IMR-90 (cell line): ENCODE measurements around the gene ABCC8. TPM values are rescaled to one million over a fixed set of nuclear protein-coding genes. Genes with fewer than 3 reads are reported as not detected.

Experiments used
- ATAC-seq: fragments of 200-7000 bp; cut with Tn5 transposase; 2 replicates; pipeline ENCODE4 v1.9.1; 2020; ENCODE audit warnings: low read depth, mild to moderate bottlenecking, moderate library complexity
- BruUV-seq: library from RNA; stranded (reverse); fragments of 400-500 nt; replicated peaks from 2 replicates; lab custom pipeline; 2021; lab: Mats Ljungman, UMichigan
- CTCF ChIA-PET: fragments of 300-600 bp; formaldehyde crosslinking; extraction: SDS; loops from one replicate; lab custom pipeline; 2021; ENCODE audit warnings: antibody characterized with exemption; lab: Yijun Ruan, JAX
- POLR2A ChIA-PET: fragments of 300-600 bp; sonication (Branson Sonifier 250); formaldehyde crosslinking; loops from one replicate; lab custom pipeline; 2022; ENCODE audit warnings: antibody characterized with exemption; ENCODE audit not compliant: unreplicated experiment; lab: Charles Lee
- DNase-seq: peaks from one replicate; pipeline ENCODE4 v3.0.0; 2013
- H2AFZ ChIP-seq: replicated peaks from 2 replicates; pipeline ENCODE3; 2013; ENCODE audit warnings: low read length, mild to moderate bottlenecking; ENCODE audit not compliant: poor library complexity
- H2AK5ac ChIP-seq: 2 replicates; pipeline ENCODE4 v1.6.1; 2013; ENCODE audit warnings: low read depth, low read length, inconsistent platforms
- H2AK9ac ChIP-seq: replicated peaks from 2 replicates; pipeline ENCODE3; 2013; ENCODE audit warnings: mild to moderate bottlenecking, low read depth, low read length, moderate library complexity; ENCODE audit not compliant: poor library complexity
- H2BK120ac ChIP-seq: 2 replicates; pipeline ENCODE4 v1.6.1; 2013; ENCODE audit warnings: low read depth, low read length, inconsistent platforms
- H2BK15ac ChIP-seq: 3 replicates; pipeline ENCODE4 v1.6.1; 2013; ENCODE audit warnings: low read depth, low read length, inconsistent platforms
- H2BK20ac ChIP-seq: 2 replicates; pipeline ENCODE4 v1.6.1; 2013; ENCODE audit warnings: low read depth, mild to moderate bottlenecking, inconsistent platforms, low read length, moderate library complexity
- H2BK5ac ChIP-seq: 2 replicates; pipeline ENCODE4 v1.6.1; 2013; ENCODE audit warnings: mild to moderate bottlenecking, low read depth, low read length, inconsistent platforms; ENCODE audit not compliant: poor library complexity, severe bottlenecking
- H3K14ac ChIP-seq: replicated peaks from 2 replicates; pipeline ENCODE4 v1.6.1; 2013; ENCODE audit warnings: low read depth, low read length, inconsistent platforms
- H3K18ac ChIP-seq: 2 replicates; pipeline ENCODE4 v1.6.1; 2013; ENCODE audit warnings: low read depth, low read length, control low read depth
- H3K23ac ChIP-seq: 2 replicates; pipeline ENCODE4 v1.6.1; 2013; ENCODE audit warnings: low read depth, low read length, inconsistent platforms
- H3K27ac ChIP-seq: 2 replicates; pipeline ENCODE4 v1.5.1; 2013; ENCODE audit warnings: mild to moderate bottlenecking, control low read depth, low read length; ENCODE audit not compliant: insufficient read depth
- H3K27me3 ChIP-seq: 2 replicates; pipeline ENCODE4 v1.6.1; 2013; ENCODE audit warnings: low read length; ENCODE audit not compliant: control insufficient read depth, insufficient read depth
- H3K36me3 ChIP-seq: 2 replicates; pipeline ENCODE4 v1.6.1; 2013; ENCODE audit warnings: low read length, mixed read lengths; ENCODE audit not compliant: control insufficient read depth, insufficient read depth
- H3K4ac ChIP-seq: 2 replicates; pipeline ENCODE4 v1.6.1; 2013; ENCODE audit warnings: low read depth, low read length, inconsistent platforms
- H3K4me1 ChIP-seq: 2 replicates; pipeline ENCODE4 v1.6.1; 2013; ENCODE audit warnings: low read length, mixed read lengths; ENCODE audit not compliant: control insufficient read depth, insufficient read depth
- H3K4me2 ChIP-seq: 2 replicates; pipeline ENCODE4 v1.6.1; 2013; ENCODE audit warnings: low read depth, mild to moderate bottlenecking, control low read depth, low read length, moderate library complexity
- H3K4me3 ChIP-seq: 2 replicates; pipeline ENCODE4 v1.5.1; 2013; ENCODE audit warnings: low read depth, mild to moderate bottlenecking, control low read depth, low read length, moderate library complexity; ENCODE audit not compliant: insufficient read depth
- H3K56ac ChIP-seq: 2 replicates; pipeline ENCODE4 v1.6.1; 2013; ENCODE audit warnings: low read length, inconsistent platforms; ENCODE audit not compliant: insufficient read depth; ENCODE audit errors: extremely low read depth
- H3K79me1 ChIP-seq, 2 experiments: 2 replicates each; pipeline ENCODE4 v1.6.1; 2013; ENCODE audit warnings: low read length in 2 of 2, inconsistent platforms in 1 of 2, low read depth in 1 of 2
- H3K9ac ChIP-seq: 2 replicates; pipeline ENCODE4 v1.6.1; 2013; ENCODE audit warnings: low read depth, low read length, control low read depth
- H3K9me1 ChIP-seq: 2 replicates; pipeline ENCODE4 v1.6.1; 2013; ENCODE audit warnings: low read length, inconsistent platforms; ENCODE audit not compliant: insufficient read depth
- H3K9me3 ChIP-seq: 2 replicates; pipeline ENCODE4 v1.6.1; 2013; ENCODE audit warnings: low read length; ENCODE audit not compliant: control insufficient read depth, insufficient read depth
- H4K20me1 ChIP-seq: 2 replicates; pipeline ENCODE4 v1.6.1; 2013; ENCODE audit warnings: low read length, inconsistent platforms; ENCODE audit not compliant: insufficient read depth
- H4K5ac ChIP-seq: 2 replicates; pipeline ENCODE4 v1.6.1; 2013; ENCODE audit warnings: mild to moderate bottlenecking, low read depth, low read length, control low read depth
- H4K8ac ChIP-seq, 2 experiments: 2 replicates each; pipeline ENCODE4 v1.6.1; 2013; ENCODE audit warnings: low read depth in 2 of 2, low read length in 2 of 2, control low read depth in 1 of 2, inconsistent platforms in 1 of 2
- H4K91ac ChIP-seq: 2 replicates; pipeline ENCODE4 v1.6.1; 2013; ENCODE audit warnings: low read depth, low read length, inconsistent platforms; ENCODE audit not compliant: insufficient read depth
- SMC3 ChIP-seq: fragments of 150-350 bp; IDR thresholded peaks from 2 replicates; pipeline ENCODE4 v1.6.1; 2016; ENCODE audit warnings: low read depth, mild to moderate bottlenecking, antibody characterized with exemption, low read length, moderate library complexity
- WGBS, 2 experiments: methylation state at CpG; one replicate each; pipeline versions ENCODE4 v1.1.5 to v1.1.7; 2013; ENCODE audit warnings: missing lambda C conversion rate in 2 of 2; ENCODE audit not compliant: insufficient read length in 1 of 2; ENCODE audit errors: extremely low coverage in 2 of 2; 5-methylcytosine and 5-hydroxymethylcytosine counted together
- dilution Hi-C: fragments of 300-500 bp; cut with HindIII; formaldehyde crosslinking; loops from one replicate; pipeline ENCODE4 v1.14.3; 2018; ENCODE audit warnings: low sequenced_read_pairs; ENCODE audit not compliant: unreplicated experiment
- in situ Hi-C: fragments of 300-500 bp; cut with MboI; formaldehyde crosslinking; loops from 3 replicates; pipeline ENCODE4 v1.14.3; 2019; ENCODE audit warnings: low sequenced_read_pairs, inconsistent platforms, mixed read lengths
- intact Hi-C: fragments of 100-400 bp; cut with micrococcal nuclease; formaldehyde crosslinking; loops from 2 replicates; pipeline ENCODE4 v1.10.0; 2022
- polyA plus RNA-seq, 3 experiments: library from polyadenylated mRNA; depleted of rRNA; stranded (reverse); fragments of >200 nt; gene quantifications; 2 replicates each; pipeline ENCODE4 v1.2.3, GENCODE V29; 2012; ENCODE audit warnings: low replicate concordance in 1 of 3
- total RNA-seq: library from RNA; depleted of rRNA; stranded (reverse); fragments of >200 nt; gene quantifications from 2 replicates; pipeline ENCODE4 v1.2.3, GENCODE V29; 2012

Gene ABCC8
- total and polyA plus RNA-seq, 2 of the 4 experiments (the other 2 are of a cell fraction) = not detected

DNA sequence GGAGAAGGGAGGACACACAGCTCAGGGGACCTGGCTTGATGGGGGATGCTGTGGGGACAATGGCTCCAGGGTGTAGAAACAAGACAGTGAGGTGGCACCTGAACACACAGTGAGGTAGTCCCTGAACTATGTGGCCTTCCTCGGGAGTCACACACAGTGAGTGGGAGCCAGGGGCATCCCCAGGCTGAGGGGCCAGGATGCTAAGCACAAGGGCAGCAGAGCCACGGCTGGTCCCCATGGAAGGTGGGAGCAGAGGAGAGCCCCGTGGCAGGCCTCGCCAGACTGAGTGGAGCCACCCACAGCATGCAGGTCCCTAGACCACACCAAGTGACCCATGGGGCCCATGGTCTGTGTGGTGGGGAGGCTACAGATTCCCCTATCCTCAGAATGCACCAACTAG, 26.0 kb upstream of the ABCC8 start:
- Histone ChIP-seq H2AK5ac (no peak overlapping the region), H2BK20ac (no peak overlapping the region), H2BK5ac (no peak overlapping the region), H3K4me2 (no peak overlapping the region), H3K79me1 (no peaks in the 10 kb centered on the region), H3K4me3 (no peak overlapping the region), H3K36me3 (no peaks in the 10 kb centered on the region), H2AK9ac (no peak overlapping the region), H3K27ac (no peak overlapping the region), H3K9me3 (no peaks in the 10 kb centered on the region), H4K91ac (no peak overlapping the region), H2BK15ac (no peak overlapping the region), H3K14ac (no peak overlapping the region), H2BK120ac (no peak overlapping the region), H2AFZ (no peak overlapping the region), H3K56ac (no peak overlapping the region), H3K9ac (no peak overlapping the region), H4K5ac (no peak overlapping the region), H4K20me1 (no peaks in the 10 kb centered on the region), H4K8ac (no peak overlapping the region), H3K4ac (no peak overlapping the region), H3K27me3 (peaks cover 6% of the 10 kb centered on the region; the same call in 1 of the 2 replicates), H3K18ac (no peak overlapping the region), H3K9me1 (no peaks in the 10 kb centered on the region), H3K4me1 (no peaks in the 10 kb centered on the region), H3K23ac (no peak overlapping the region)
- dilution Hi-C loops = no loop called here
- no peak for DNase-seq
- TF ChIP-seq SMC3 = no peak
- WGBS, 2 experiments = no CpG with 5 or more reads among the region's 4 CpGs
- ChIA-PET CTCF (interaction anchor here (0.9 kb wide), 1 partner anchor 119 kb away, joined by 3 read pairs; no protein-coding TSS in a partner anchor), POLR2A (interaction anchor here (0.6 kb wide), 1 partner anchor 149 kb away, joined by 3 read pairs; no protein-coding TSS in a partner anchor)
- ATAC-seq = no peak
- intact Hi-C loops = loop anchor here (10.0 kb wide), 2 partner anchors 678 to 718 kb away; no protein-coding TSS in a partner anchor
- no TSS peak for BruUV-seq
- in situ Hi-C loops = loop anchor here (5.0 to 25.0 kb wide), 3 partner anchors 120 to 565 kb away; no protein-coding TSS in a partner anchor
